HG02623 (cell line): ENCODE results near the gene ROR1.

Experiments
- ATAC-seq: cut with Tn5 transposase; IDR thresholded peaks from one replicate; pipeline ENCODE4 v1.9.1; 2021; ENCODE audit warnings: moderate library complexity; ENCODE audit not compliant: unreplicated experiment

ROR1 gene

DNA sequence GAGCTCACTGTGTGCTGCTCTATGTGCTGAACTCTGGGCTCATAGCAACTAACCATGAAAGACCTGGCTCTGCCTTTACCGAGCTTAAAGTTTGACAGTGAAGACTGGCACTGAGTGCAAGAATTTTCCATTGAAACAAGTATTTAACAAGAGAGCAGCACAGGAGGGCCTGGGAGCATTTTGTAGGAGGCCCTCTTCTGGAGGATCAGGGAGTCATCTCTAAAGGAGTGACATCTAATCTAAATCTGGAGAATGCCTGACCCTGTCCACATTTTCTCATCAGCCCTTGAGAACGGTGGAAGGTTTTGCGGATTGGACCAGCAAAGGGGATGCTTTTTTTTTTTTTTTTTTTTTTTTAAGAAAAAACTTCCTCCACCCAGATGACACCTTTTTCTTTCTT, 150.8 kb downstream of the ROR1 start:
- ATAC-seq: no peak

DNA sequence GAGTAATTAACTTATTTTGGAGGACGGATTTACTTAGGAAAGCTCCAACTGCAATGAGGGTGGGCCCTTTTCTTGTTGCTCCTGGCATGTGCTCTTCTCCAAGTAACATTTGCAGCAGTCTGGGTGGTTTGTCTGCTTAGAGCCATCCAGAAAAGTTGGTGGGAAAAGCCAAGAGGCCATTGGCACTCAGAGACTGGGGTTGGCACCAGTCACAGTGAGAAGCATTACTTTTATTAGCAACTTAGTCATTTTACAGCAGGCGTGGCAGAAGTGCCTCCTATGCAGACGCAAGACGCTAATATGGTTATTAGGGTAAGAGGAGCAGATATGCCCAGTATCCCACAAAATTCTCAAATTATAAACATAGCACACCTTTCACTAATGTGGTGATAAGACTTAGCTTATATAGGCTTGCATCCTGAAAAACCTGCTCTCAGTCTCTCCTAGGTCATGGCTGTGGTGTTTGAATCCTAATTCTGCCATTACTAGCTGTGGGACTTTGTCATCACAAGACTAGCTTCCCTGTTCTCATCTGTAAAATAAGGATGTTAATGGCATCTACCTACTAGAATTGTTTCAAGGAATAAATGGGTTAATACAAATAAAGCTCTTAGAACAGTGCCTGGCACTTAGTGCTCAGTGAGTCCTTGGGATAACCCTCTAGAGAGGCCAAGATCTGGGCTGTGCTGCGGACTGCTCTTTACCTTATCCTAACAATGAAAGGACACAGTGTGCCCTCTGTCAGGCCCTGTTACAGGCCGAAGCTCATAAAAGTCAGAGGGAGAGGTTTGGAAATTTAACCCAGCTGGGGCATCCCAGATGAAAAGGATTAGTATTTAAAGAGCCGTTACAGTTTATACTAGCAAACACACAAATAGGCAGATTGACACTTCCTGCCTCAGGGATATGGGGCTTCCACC, 154.6 kb downstream of the ROR1 start:
- ATAC-seq: no peak

DNA sequence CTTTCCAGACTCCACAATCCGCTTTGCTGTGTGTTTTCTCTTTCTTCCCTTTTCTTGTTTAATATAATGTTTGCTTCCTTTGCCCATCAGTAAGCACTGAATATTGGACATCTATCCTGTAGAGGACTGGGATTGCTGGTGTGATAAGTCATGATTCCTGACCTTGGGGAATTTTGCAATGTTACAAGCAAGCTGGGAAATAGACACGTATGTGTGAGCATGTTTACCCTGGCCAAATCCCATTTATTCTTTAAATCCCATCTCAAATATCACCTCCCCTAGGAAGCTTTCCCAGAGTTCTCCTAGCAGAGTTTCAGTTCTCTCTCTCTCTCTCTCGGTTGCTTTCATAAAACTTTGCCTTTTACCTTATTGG, 155.3 kb downstream of the ROR1 start:
- no peak for ATAC-seq

DNA sequence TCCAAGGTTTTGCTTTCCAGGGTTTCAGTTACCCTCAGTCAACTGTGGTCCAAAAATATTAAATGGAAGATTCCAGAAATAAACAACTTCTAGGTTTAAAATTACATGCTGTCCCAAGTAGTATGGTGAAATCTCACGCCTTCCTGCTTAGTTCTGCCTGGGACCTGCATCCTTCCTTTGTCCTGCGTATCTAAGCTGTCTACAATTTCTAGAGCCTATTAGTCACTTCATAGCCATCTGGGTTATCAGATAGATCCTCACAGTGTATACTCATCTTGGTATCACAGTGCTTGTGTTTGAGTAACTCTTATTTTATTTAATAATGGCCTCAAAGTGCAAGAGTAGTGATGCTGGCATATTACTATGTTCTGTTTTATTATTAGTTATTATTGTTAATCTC, 157.7 kb downstream of the ROR1 start:
- ATAC-seq: no peak

DNA sequence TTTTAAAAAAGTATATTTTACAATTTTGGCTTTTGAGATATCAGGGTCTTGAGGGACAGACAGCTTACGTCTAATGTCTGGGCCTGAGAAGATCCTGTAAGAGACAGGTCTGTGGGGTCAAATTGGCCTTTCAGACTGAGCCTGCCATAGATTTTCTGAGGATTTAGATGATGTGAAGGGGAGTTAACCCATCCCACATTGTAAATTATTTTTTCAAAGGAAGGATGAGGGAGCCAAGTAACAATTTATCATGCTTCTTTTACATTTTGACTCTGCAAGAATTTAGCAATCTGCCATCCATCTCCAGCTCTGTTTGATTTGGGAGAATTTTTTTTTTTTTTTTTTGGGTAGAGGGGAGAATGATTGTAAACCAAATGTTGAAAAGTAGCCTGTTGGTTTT, 160.9 kb downstream of the ROR1 start:
- ATAC-seq: no peak

DNA sequence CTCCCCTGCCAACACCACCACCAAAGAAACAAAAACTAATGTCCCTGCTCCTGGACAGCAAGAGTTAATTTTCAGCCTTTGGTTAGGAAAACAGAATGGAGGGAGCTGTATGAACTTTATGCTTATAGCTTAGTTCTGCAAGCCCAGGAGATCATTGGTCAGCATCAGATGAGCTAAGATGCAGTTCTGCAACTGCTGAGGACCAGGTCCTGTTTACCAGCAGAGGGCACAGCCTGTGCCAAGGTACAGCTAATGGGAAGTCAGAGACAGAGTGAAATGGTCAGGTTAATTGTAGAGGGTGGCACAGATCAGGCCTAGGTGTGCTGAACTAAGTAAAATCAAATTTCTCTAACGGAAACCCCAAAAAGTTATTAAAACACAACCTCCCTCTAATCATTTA, 161.3 kb downstream of the ROR1 start:
- ATAC-seq: peak; percentile 37

DNA sequence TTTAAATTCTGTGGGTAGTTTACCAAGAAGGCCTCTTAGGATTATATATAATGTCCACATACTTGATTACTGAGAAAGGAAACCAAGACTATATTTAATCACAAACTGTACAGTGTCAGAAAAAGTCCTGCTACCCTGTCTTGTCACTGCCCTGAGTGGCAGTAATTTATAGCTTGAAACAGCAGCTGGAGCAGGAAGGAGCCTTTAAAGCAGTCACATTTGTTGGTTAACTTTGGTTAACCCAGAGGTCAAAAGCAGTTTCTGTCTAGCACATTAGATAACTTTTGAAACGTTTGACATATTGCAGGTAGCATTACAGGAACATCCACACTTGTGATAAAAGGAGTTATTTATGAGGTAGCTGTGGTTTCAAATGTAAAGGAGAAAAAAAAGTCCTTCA, 161.7 kb downstream of the ROR1 start:
- ATAC-seq: peak; percentile 53

DNA sequence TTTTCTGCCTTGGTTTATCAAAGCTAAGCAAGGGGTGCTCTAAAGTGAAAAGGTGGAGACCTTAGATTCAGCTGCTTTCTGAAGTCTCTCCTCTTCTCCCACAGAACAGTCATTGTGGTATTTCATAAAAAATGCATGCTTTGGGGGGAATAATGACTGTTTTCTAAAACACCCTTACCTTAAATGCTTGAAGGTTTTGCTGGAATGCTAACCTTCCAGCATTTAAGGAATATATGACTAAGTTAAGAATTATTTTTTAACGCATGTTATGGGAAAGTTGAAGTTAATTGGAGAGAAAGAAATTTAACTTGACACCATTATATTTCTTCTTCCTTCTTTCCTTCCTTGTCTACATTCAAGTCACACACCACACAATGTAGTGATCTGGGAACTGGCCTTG, 162.5 kb downstream of the ROR1 start:
- ATAC-seq: no peak

DNA sequence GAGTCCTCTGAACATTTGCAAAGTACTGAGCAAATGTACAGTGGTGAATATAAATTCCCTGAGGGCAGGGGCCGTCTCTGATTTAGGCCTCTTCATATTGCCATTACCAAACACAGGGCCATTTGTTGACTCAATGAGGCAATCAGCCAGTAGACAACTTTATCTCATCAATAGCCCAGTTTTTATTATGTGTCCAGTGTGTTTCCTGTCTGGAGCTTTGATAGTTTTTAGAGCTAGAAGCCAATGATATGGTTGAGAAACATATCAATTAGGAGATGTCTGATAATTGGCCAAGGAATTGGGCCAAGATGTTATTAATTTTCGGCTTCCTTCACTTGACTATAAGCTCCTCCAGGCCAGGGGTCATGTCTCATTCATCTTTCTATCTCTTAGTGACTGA, 163.0 kb downstream of the ROR1 start:
- ATAC-seq: no peak

DNA sequence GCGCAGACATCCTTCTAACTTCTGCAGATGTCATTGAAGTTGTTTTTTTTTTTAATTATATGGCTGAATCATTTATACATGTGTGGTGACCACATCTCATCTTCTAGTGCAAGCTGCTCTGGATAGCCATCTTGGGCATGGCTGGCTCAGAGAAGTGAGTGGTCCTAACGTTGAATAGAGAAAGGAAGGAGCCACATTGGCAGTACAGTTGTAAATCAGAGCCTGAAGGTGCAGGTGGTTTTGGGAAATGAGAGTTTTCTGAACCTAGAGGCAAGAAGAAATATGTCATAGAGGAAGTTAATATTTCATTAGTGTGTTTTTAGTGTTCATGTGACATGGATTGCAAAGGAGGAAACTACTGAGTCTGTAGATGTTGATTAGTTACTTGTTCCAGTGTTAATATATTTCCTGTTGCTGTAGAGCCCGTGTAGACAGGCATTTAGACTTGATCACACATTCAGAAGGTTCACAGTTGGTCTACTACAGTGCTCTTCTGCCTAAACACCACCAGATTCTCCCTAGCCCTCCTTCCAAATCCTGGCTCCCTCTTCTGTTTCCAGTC, 163.7 kb downstream of the ROR1 start:
- ATAC-seq: no peak

DNA sequence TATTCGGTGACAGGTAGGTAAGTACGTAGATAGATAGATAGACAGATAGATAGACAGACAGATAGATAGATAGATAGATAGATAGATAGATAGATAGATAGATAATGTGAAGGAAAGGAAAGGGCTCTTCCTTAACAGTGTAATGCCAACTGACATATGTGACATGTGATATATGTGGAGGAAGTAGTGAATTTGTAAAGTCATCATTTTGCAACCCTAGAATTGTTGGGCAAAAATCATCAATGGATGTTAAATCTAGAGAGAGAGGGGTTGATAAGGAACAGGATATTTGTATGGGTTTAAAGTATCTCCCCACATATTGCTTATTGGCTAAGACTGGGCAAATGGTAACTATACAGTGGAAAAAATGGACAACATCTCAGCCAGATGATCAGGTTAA, 166.6 kb downstream of the ROR1 start:
- ATAC-seq: no peak

DNA sequence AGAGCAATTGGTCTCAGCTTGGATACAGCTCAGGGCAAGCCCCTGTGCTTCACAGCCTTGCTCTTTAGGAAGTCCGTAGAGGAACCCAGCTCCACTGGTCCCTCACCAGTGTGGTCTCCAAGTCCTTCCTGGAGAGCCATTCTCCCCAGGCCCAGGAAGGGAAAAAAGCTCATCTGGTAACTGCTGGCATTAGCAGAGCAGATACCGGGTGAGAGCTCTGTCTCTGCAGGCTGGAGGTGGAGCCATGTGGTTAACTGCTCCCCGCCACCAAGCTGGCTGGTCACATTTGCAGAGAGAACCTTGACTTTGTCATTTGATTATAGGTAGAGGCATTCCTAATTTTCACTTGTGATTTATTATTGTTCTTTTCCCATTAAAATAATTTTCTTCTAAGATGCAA, 169.6 kb downstream of the ROR1 start:
- no peak for ATAC-seq

DNA sequence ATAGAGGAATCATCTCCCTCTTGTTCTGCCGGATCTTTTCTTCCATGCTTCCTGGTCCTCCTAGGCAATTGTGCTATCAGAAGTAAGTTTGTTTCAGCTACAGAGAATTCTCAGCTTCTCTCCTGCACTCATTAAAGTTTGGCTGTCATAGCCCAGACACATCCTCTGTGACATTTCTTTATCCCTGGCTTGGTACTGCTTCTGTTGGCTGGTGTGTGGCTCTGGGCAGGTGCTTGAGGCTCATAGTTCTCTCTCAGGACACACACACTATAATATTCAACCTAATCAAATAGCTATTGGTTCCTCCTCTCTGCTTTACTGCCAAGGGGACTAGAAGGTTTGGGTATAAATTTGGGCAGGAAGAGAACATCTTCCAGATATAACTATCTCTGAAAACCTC, 172.1 kb downstream of the ROR1 start:
- ATAC-seq: no peak

DNA sequence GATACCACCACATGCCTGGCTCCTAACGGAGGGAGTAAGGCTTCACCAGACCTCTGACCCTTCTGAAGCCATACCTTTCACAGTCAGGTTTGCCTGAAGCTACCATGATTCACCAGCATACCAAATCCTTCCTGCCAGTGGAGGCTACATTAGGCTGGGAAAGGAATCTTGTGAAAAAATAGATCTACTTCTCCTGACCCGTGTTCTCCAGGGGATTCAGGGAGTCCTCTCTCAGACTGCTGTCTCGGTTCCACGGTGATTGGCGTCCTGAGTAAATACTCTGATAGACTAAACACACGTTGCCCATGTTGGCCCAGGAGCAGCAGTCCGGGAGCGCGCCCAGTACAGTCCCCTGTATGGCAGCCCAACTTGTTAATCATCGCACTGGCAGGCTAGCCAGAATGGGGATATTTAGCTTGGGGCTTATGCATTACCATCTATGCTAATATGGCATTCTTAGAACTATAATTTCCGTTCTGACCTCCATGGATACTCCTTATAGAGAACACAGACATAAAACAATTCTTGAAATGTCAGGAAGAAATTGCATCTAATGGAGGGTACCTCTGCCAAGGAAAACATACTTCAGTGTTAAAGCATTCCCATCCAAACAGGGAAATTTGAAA, 173.2 kb downstream of the ROR1 start:
- ATAC-seq: no peak

DNA sequence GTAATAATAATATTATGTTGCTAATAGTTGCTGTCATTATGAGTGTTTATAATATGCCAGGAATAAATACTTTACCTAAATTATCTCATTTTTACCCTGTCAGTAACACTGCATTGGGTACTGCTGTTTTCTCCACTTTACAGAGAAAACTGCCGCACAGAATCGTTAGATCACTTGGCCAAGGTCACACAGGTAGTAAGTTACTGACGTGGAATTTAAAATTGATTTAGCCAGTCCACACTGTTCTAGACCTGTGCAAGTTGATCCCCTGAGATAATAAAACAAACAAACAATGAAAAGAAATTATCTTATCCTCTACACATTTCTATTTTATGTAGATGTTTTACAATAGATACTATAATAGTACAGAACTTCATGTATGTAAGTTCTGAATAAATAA, 174.1 kb downstream of the ROR1 start:
- no peak for ATAC-seq

DNA sequence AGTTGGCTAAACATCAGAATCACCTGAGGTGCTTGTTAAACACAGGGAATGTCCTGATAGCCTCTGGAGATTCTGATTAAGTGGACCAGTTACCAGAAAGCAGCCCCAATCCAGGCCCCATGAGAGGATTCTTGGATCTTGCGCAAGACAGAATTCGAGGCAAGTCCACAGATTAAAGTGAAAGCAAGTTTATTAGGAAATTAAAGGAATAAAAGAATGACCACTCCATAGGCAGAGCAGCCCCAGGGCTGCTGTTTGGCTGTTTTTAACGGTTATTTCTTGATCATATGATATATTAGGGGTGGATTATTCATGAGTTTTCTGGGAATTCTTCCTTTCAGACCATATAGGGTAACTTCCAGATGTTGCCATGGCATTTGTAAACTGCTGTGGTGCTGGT, 176.2 kb downstream of the ROR1 start:
- no peak for ATAC-seq

DNA sequence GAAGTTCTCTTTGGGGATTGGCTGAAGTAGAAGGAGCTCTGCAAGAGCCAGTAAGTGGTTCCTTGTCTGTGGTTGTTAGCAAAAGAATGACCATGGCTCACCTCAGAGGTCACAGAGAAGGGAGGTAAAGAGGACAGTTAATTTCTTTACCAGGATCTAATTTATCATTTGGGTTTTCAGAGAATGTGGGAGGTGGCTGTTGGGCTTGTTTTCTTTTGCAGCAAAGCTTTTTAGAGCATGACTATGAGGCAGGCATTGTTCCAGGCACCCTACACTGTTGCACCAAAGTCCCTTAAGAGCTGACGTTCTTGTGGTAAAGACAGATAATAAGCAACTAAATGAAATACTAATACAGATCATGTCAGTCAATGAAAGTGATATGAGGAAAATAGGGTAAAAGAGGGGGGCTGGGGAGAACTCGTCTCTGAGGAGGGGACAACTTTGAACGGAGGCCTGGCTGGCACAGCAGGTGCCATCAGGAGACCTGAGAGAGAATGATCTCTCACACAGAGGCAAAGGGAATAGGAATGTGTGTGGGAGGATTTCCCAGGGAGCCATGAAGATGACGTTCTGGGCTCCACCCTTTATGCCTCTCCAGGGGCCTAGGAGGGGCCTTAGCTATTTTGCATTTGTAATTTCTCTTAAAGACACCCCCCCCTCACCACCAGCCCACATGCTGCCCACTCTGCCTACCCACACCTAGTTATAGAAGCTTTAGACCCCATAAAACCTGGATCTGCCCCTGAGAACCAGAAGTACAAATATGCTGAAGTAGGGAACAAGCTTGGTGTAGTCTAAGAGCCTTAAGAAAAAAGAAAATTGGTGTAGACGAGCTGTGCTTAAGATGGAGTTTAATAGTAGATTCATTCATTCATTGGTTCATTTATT, 177.5 kb downstream of the ROR1 start:
- no peak for ATAC-seq

DNA sequence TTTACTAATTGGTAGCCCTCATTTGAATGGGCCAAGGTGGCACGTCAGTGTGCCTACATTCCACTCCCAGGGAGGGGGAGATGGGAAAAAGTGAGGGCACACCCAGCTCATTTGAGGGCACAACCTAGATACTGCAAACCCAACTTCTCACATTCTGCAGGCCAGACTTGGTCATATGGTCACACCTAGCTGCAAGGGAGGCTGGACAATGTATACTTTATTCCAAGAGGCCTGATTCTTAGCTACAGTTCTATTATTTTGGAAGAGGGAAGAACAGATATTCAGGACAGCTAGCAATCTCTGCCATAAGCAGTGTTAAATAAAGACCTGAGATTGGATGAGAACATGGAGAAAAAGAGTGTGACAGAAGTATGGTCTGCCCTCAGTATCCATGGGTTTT, 180.4 kb downstream of the ROR1 start:
- no peak for ATAC-seq

DNA sequence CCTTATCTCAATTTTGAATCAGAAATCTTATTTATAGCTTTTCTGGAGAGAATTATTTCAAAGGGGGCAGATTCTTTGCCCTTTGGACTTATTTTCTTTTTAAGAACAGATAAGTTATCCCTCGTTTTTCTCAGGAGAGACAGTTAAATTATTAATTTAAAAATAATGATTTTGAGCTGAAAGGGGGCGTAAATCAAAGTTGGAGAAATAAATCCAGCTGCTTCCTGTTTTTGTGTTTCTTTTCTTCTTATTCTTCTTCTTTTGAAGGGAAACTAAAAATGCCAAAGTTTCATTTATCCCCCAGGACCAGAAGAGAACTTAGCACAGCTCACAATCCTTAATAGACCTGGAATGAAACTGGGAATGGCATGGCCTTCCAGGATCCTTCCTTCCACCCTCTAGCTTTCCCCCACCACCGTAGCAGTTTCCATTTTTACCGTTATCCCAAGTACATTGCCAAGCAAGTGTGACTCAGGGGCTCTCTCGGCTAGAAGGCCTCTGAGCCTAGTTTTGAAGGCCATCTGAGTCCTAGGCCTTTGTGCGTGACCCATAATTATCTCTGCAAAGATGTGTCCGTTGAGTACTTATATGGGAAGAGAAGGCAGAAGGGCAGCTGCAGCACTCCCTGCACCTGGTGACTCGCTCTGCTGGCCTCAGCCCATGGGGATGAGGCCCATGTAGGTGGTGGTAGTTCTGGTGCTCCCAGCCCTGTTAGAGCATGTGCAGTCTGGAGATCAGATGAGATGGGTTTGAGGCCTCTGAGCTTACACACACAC, 181.7 kb downstream of the ROR1 start:
- no peak for ATAC-seq

DNA sequence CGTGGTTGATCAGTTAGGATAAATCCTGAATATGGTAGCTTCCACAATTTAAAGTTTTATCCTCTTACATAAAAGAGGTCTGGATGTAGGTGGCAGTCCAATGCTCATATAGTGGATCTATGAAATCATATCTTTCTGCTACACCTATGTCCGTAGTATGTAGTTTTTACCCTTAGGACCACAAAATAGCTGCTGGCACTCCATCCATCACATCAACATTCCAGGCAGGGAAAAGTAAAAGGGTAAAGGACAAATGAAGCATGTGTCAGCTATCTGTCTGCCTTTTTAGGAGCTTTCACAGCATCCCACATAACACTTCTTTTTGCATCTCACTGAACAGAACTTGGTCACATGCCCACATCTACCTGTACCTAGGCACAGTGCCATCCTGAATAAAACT, 184.7 kb downstream of the ROR1 start:
- ATAC-seq: no peak

DNA sequence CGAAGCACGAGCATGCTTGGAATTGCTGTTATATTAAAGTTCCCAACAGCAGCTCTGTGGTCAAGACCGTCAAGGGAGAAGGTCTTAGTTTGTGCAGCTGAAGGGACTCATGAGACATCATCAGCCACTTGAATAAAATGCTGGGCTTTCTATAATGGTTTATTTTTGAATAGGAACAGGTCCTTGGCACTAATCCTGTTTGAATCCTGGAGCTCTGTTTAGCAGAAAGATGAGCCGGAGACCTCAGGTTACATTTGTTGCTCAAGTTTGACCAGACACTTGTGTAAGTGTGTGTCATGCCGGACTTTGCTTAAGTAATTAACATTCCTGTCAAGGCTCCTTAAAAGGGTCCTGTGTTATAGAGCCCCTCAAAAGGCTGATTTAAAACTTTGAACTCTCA, 186.5 kb downstream of the ROR1 start:
- no peak for ATAC-seq
